GM23338 (cell line): Measurements from ENCODE around the gene LYST.

Experiments used
- CREB1 ChIP-seq: fragments of 250-450 bp; sonication (Bioruptor Pico); IDR thresholded peaks from 2 replicates; pipeline ENCODE4 v1.5.0; 2020; ENCODE audit warnings: low read depth, mild to moderate bottlenecking, moderate library complexity
- EZH2 ChIP-seq: fragments of 200-600 bp; sonication (generic); IDR thresholded peaks from one replicate; pipeline ENCODE4 v1.8.0; 2017; ENCODE audit warnings: antibody characterized with exemption, mild to moderate bottlenecking, low read depth; ENCODE audit not compliant: unreplicated experiment
- EZH2phosphoT487 ChIP-seq: fragments of 200-600 bp; sonication (generic); IDR thresholded peaks from one replicate; pipeline ENCODE4 v1.8.1; 2018; ENCODE audit warnings: antibody characterized with exemption; ENCODE audit not compliant: unreplicated experiment
- JUNB ChIP-seq: IDR thresholded peaks from one replicate; pipeline ENCODE4 v1.6.1; 2016; ENCODE audit warnings: antibody characterized with exemption; ENCODE audit not compliant: unreplicated experiment
- NANOG ChIP-seq: IDR thresholded peaks from 2 replicates; pipeline ENCODE4 v1.6.1; 2016; ENCODE audit warnings: antibody characterized with exemption, borderline replicate concordance
- POLR2AphosphoS5 ChIP-seq: IDR thresholded peaks from 2 replicates; pipeline ENCODE4 v1.6.1; 2016; ENCODE audit warnings: antibody characterized with exemption, low read depth
- STAT1 ChIP-seq: IDR thresholded peaks from one replicate; pipeline ENCODE4 v1.6.1; 2016; ENCODE audit warnings: antibody characterized with exemption; ENCODE audit not compliant: unreplicated experiment
- ZNF114 ChIP-seq: fragments of 250-450 bp; sonication (Bioruptor Pico); IDR thresholded peaks from 2 replicates; pipeline ENCODE4 v1.5.0; 2020; ENCODE audit warnings: mild to moderate bottlenecking, moderate library complexity
- ZNF331 ChIP-seq: fragments of 250-450 bp; sonication (Bioruptor Pico); IDR thresholded peaks from 2 replicates; pipeline ENCODE4 v1.5.0; 2020; ENCODE audit warnings: low read depth, mild to moderate bottlenecking, moderate library complexity
- TF ChIP-seq, protein P1 (sequence below), 2 experiments: fragments of 200-600 bp in 1 of 2; sonication (generic) in 1 of 2; conservative IDR thresholded peaks; 2 replicates each; pipeline versions ENCODE4 v1.5.1 to v1.6.1; 2016 to 2017; ENCODE audit warnings: antibody characterized with exemption in 2 of 2, low read depth in 2 of 2, mild to moderate bottlenecking in 2 of 2, moderate library complexity in 1 of 2
- TF ChIP-seq, protein P2 (sequence below): IDR thresholded peaks from one replicate; pipeline ENCODE4 v1.6.1; 2018; ENCODE audit warnings: antibody characterized with exemption; ENCODE audit not compliant: unreplicated experiment
- TF ChIP-seq, protein P3 (sequence below): IDR thresholded peaks from 2 replicates; pipeline ENCODE4 v1.6.1; 2016; ENCODE audit warnings: antibody characterized with exemption
- TF ChIP-seq, protein P4 (sequence below): fragments of 250-450 bp; sonication (Bioruptor Pico); IDR thresholded peaks from 2 replicates; pipeline ENCODE4 v1.5.0; 2020; ENCODE audit warnings: mild to moderate bottlenecking, moderate library complexity

DNA sequence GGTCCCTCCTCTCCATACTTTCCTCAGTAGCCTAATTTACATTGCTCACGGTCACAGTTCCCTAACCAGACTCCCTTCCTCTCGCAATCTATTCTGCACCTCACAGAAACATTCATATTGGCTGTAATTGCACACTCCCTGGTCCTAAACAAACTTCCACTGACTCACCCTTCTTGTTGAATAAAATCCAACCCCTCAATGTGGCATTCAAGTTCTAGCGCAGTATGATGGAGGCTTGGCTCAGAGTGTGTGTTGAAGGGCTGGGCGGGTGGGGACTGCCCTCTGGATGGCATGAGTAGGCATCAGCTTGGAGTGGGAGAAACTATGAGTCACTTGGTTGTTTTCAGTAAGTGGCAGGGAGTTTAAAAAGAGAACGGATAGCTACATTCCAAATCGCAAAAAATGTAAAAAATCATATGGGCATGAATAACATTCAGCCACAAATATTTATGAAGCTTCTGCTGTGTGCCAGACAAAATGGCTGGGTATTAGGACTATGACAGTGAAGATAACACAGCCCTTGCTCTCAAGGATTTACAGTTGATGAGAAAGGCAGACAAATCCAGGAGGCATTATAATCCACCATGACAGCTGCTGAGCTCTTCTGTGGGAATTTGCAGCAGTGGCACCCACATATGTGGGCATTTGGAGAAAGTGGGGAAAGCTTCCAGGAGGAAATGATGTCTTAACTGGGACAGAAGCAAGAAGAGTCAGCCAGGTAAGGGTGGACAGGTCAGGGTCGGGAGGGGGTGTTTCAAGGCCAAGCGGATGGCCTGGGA is 42.2 kb upstream of the LYST start:
- TF ChIP-seq, protein P1, sequence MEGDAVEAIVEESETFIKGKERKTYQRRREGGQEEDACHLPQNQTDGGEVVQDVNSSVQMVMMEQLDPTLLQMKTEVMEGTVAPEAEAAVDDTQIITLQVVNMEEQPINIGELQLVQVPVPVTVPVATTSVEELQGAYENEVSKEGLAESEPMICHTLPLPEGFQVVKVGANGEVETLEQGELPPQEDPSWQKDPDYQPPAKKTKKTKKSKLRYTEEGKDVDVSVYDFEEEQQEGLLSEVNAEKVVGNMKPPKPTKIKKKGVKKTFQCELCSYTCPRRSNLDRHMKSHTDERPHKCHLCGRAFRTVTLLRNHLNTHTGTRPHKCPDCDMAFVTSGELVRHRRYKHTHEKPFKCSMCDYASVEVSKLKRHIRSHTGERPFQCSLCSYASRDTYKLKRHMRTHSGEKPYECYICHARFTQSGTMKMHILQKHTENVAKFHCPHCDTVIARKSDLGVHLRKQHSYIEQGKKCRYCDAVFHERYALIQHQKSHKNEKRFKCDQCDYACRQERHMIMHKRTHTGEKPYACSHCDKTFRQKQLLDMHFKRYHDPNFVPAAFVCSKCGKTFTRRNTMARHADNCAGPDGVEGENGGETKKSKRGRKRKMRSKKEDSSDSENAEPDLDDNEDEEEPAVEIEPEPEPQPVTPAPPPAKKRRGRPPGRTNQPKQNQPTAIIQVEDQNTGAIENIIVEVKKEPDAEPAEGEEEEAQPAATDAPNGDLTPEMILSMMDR (conservative IDR thresholded peaks at IDR 0.05; ENCODE audit: low read depth in 2 of 2), result no peak
- no peak for TF ChIP-seq POLR2AphosphoS5
- no peak for TF ChIP-seq EZH2phosphoT487
- TF ChIP-seq, protein P2, sequence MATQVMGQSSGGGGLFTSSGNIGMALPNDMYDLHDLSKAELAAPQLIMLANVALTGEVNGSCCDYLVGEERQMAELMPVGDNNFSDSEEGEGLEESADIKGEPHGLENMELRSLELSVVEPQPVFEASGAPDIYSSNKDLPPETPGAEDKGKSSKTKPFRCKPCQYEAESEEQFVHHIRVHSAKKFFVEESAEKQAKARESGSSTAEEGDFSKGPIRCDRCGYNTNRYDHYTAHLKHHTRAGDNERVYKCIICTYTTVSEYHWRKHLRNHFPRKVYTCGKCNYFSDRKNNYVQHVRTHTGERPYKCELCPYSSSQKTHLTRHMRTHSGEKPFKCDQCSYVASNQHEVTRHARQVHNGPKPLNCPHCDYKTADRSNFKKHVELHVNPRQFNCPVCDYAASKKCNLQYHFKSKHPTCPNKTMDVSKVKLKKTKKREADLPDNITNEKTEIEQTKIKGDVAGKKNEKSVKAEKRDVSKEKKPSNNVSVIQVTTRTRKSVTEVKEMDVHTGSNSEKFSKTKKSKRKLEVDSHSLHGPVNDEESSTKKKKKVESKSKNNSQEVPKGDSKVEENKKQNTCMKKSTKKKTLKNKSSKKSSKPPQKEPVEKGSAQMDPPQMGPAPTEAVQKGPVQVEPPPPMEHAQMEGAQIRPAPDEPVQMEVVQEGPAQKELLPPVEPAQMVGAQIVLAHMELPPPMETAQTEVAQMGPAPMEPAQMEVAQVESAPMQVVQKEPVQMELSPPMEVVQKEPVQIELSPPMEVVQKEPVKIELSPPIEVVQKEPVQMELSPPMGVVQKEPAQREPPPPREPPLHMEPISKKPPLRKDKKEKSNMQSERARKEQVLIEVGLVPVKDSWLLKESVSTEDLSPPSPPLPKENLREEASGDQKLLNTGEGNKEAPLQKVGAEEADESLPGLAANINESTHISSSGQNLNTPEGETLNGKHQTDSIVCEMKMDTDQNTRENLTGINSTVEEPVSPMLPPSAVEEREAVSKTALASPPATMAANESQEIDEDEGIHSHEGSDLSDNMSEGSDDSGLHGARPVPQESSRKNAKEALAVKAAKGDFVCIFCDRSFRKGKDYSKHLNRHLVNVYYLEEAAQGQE, result no peak
- no peak for TF ChIP-seq EZH2
- TF ChIP-seq, protein P3, sequence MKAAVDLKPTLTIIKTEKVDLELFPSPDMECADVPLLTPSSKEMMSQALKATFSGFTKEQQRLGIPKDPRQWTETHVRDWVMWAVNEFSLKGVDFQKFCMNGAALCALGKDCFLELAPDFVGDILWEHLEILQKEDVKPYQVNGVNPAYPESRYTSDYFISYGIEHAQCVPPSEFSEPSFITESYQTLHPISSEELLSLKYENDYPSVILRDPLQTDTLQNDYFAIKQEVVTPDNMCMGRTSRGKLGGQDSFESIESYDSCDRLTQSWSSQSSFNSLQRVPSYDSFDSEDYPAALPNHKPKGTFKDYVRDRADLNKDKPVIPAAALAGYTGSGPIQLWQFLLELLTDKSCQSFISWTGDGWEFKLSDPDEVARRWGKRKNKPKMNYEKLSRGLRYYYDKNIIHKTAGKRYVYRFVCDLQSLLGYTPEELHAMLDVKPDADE, result no peak
- TF ChIP-seq STAT1, result no peak
- TF ChIP-seq ZNF114, result no peak
- TF ChIP-seq NANOG, result no peak
- TF ChIP-seq JUNB, result no peak
- no peak for TF ChIP-seq CREB1 (CRISPR knock-in tag)
- TF ChIP-seq, protein P4, sequence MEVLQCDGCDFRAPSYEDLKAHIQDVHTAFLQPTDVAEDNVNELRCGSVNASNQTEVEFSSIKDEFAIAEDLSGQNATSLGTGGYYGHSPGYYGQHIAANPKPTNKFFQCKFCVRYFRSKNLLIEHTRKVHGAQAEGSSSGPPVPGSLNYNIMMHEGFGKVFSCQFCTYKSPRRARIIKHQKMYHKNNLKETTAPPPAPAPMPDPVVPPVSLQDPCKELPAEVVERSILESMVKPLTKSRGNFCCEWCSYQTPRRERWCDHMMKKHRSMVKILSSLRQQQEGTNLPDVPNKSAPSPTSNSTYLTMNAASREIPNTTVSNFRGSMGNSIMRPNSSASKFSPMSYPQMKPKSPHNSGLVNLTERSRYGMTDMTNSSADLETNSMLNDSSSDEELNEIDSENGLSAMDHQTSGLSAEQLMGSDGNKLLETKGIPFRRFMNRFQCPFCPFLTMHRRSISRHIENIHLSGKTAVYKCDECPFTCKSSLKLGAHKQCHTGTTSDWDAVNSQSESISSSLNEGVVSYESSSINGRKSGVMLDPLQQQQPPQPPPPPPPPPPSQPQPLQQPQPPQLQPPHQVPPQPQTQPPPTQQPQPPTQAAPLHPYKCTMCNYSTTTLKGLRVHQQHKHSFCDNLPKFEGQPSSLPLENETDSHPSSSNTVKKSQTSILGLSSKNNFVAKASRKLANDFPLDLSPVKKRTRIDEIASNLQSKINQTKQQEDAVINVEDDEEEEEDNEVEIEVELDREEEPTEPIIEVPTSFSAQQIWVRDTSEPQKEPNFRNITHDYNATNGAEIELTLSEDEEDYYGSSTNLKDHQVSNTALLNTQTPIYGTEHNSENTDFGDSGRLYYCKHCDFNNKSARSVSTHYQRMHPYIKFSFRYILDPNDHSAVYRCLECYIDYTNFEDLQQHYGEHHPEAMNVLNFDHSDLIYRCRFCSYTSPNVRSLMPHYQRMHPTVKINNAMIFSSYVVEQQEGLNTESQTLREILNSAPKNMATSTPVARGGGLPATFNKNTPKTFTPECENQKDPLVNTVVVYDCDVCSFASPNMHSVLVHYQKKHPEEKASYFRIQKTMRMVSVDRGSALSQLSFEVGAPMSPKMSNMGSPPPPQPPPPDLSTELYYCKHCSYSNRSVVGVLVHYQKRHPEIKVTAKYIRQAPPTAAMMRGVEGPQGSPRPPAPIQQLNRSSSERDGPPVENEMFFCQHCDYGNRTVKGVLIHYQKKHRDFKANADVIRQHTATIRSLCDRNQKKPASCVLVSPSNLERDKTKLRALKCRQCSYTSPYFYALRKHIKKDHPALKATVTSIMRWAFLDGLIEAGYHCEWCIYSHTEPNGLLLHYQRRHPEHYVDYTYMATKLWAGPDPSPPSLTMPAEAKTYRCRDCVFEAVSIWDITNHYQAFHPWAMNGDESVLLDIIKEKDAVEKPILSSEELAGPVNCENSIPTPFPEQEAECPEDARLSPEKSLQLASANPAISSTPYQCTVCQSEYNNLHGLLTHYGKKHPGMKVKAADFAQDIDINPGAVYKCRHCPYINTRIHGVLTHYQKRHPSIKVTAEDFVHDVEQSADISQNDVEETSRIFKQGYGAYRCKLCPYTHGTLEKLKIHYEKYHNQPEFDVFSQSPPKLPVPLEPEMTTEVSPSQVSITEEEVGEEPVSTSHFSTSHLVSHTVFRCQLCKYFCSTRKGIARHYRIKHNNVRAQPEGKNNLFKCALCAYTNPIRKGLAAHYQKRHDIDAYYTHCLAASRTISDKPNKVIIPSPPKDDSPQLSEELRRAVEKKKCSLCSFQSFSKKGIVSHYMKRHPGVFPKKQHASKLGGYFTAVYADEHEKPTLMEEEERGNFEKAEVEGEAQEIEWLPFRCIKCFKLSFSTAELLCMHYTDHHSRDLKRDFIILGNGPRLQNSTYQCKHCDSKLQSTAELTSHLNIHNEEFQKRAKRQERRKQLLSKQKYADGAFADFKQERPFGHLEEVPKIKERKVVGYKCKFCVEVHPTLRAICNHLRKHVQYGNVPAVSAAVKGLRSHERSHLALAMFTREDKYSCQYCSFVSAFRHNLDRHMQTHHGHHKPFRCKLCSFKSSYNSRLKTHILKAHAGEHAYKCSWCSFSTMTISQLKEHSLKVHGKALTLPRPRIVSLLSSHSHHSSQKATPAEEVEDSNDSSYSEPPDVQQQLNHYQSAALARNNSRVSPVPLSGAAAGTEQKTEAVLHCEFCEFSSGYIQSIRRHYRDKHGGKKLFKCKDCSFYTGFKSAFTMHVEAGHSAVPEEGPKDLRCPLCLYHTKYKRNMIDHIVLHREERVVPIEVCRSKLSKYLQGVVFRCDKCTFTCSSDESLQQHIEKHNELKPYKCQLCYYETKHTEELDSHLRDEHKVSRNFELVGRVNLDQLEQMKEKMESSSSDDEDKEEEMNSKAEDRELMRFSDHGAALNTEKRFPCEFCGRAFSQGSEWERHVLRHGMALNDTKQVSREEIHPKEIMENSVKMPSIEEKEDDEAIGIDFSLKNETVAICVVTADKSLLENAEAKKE, result no peak
- no peak for TF ChIP-seq ZNF331 (CRISPR knock-in tag)
